Measurements from ENCODE around the gene ZNF248. TPM values are rescaled to one million over a fixed set of nuclear protein-coding genes. Genes with fewer than 3 reads are reported as not detected.

ZNF248 gene
- total RNA-seq, 4 donors from 2014 or later, result 5.4 to 23.5 (median 13.1) TPM

DNA sequence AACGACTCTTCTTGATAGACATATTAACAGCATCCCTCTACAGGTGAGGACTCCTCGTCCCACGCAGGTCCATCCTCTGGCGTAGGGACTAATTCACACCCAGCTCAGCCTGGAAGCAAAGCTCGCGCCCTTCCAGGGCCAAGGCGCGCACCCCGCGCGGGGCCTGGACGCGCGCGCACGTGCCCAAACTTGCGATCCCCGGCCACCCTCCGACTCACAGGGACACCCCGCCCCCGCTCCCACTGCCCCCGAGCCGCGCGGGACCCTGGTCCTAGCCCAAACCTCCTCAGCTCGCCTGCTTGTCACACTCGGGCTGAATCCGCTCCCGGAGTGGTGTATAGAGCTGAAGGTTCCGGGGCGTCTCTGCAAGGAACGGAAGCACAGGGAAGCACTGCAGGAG is 76.9 kb downstream of the ZNF248 start:
- no peaks in the 10 kb centered on the region for H3K4me1 ChIP-seq
- no peak overlapping the region for H3K4me3 ChIP-seq
- H3K27ac ChIP-seq, result no peak overlapping the region
- no peaks in the 10 kb centered on the region for H3K36me3 ChIP-seq
- TF ChIP-seq POLR2A (IDR thresholded peaks at IDR 0.05), result no peak
- no peak for TF ChIP-seq EP300 (IDR thresholded peaks at IDR 0.05)
- TF ChIP-seq, protein P1, sequence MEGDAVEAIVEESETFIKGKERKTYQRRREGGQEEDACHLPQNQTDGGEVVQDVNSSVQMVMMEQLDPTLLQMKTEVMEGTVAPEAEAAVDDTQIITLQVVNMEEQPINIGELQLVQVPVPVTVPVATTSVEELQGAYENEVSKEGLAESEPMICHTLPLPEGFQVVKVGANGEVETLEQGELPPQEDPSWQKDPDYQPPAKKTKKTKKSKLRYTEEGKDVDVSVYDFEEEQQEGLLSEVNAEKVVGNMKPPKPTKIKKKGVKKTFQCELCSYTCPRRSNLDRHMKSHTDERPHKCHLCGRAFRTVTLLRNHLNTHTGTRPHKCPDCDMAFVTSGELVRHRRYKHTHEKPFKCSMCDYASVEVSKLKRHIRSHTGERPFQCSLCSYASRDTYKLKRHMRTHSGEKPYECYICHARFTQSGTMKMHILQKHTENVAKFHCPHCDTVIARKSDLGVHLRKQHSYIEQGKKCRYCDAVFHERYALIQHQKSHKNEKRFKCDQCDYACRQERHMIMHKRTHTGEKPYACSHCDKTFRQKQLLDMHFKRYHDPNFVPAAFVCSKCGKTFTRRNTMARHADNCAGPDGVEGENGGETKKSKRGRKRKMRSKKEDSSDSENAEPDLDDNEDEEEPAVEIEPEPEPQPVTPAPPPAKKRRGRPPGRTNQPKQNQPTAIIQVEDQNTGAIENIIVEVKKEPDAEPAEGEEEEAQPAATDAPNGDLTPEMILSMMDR (IDR thresholded peaks at IDR 0.05), result no peak
- no peak for TF ChIP-seq POLR2AphosphoS5 (IDR thresholded peaks at IDR 0.05)
- whole genome bisulfite sequencing, result 73% methylated on average over 32 of the region's 32 CpGs
- no peak for DNase-seq (ENCODE audit: low spot score in 2 of 2)
- peaks cover 36% of the 10 kb centered on the region for H3K9me3 ChIP-seq
- H3K27me3 ChIP-seq, result no peaks in the 10 kb centered on the region

DNA sequence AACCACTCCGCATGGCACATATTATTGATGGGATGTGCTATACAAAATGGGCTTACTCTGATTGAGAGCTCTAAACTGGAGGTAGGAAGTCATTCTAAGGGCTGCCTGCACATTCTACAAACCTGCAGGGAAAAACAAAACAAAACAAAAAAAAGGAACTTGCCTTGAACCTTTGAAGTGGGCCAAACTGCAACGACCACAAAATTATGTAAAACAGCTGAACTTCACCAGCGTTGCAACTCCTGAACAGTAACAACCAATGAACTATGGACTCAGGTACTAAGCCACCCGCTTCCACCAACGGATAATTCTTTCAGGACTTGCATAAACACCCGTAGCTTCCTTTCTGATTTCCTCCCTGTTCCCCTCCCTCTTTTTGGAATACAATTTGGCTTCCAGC is 80.4 kb downstream of the ZNF248 start:
- TF ChIP-seq POLR2AphosphoS5 (IDR thresholded peaks at IDR 0.05) (no peak), POLR2A (IDR thresholded peaks at IDR 0.05) (no peak), EP300 (IDR thresholded peaks at IDR 0.05) (no peak)
- TF ChIP-seq, protein P1 (IDR thresholded peaks at IDR 0.05), result no peak
- WGBS, result 86% methylated on average over 6 of the region's 6 CpGs
- Histone ChIP-seq H3K4me1 (no peaks in the 10 kb centered on the region), H3K36me3 (no peaks in the 10 kb centered on the region), H3K9me3 (peaks cover 16% of the 10 kb centered on the region), H3K4me3 (no peak overlapping the region), H3K27me3 (no peaks in the 10 kb centered on the region), H3K27ac (no peak overlapping the region)
- DNase-seq (ENCODE audit: low spot score in 2 of 2), result no peak

DNA sequence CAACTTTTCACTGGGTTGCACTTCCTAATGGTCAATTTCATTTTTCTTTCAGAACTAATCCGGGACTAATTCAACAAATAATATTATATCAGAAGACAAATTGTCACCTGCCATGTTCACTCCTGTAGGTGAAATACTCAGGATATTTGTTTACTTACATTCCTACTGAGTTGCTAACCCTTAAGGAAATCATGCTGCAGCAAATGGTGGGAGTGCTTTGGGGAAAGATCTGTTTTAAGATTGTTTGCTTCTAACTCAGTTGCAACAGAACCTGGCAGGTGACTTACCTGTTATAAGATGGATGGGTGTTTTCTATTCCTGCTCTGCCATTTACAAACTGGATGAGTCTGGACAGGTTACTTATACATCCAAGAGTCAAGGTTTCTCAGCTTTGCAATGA is 81.8 kb downstream of the ZNF248 start:
- H3K4me3 ChIP-seq, result no peak overlapping the region
- H3K4me1 ChIP-seq, result no peaks in the 10 kb centered on the region
- H3K36me3 ChIP-seq, result no peaks in the 10 kb centered on the region
- no peak overlapping the region for H3K27ac ChIP-seq
- 87% methylated on average over 1 of the region's 1 CpG for WGBS
- peaks cover 7% of the 10 kb centered on the region for H3K9me3 ChIP-seq
- H3K27me3 ChIP-seq, result no peaks in the 10 kb centered on the region
- TF ChIP-seq POLR2AphosphoS5 (IDR thresholded peaks at IDR 0.05) (no peak), POLR2A (IDR thresholded peaks at IDR 0.05) (no peak)
- no peak for DNase-seq (ENCODE audit: low spot score in 2 of 2)

DNA sequence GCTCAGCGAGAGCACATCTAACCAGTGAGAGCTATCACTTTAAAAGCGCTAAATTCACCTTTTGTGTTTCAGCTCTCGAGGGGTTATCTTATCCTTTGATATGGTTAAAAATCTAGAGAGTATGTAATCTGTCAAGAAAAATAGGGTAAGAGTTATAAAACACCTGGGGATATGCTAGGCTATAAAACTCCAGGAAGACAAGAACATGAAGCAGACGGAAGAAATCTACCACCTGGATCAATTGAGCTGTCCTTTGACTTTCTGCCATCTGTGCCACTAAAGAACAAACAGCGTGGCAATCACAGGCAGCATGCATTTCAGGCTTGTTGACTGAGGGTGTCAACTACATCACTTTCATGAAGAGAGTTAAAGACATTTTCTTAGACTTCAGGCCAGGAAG is 83.1 kb downstream of the ZNF248 start:
- Histone ChIP-seq H3K27me3 (no peaks in the 10 kb centered on the region), H3K27ac (no peak overlapping the region), H3K4me1 (no peaks in the 10 kb centered on the region), H3K4me3 (no peak overlapping the region), H3K9me3 (peaks cover 5% of the 10 kb centered on the region), H3K36me3 (no peaks in the 10 kb centered on the region)
- WGBS, result 66% methylated on average over 5 of the region's 5 CpGs
- TF ChIP-seq, protein P1 (IDR thresholded peaks at IDR 0.05), result no peak
- TF ChIP-seq POLR2A (IDR thresholded peaks at IDR 0.05) (no peak), POLR2AphosphoS5 (IDR thresholded peaks at IDR 0.05) (no peak), EP300 (IDR thresholded peaks at IDR 0.05) (no peak)
- DNase-seq (ENCODE audit: low spot score in 2 of 2), result no peak

DNA sequence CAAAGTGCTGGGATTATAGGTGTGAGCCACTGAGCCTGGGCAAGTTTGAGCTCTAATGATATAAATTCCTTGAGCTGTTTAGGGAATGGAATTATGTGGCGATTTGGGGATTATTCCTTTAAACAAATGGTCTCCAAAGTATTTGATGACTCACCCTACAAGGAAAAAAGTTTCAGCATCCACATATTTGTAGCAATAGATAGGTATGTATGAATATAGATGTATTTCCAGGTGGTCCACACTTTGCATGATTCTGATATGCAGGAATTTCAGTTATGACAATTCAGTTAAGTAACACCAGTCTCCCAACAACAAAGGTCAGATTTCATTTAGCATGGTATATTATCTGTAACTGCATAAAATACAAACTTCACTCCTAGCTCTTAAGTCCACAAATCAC is 92.2 kb downstream of the ZNF248 start:
- Histone ChIP-seq H3K27me3 (no peaks in the 10 kb centered on the region), H3K4me1 (no peaks in the 10 kb centered on the region), H3K27ac (no peak overlapping the region), H3K36me3 (peaks cover 4% of the 10 kb centered on the region), H3K4me3 (no peak overlapping the region), H3K9me3 (peaks cover 25% of the 10 kb centered on the region)
- DNase-seq (ENCODE audit: low spot score in 2 of 2), result no peak
- TF ChIP-seq, protein P1 (IDR thresholded peaks at IDR 0.05), result no peak
- no peak for TF ChIP-seq POLR2AphosphoS5 (IDR thresholded peaks at IDR 0.05)
- no peak for TF ChIP-seq POLR2A (IDR thresholded peaks at IDR 0.05)
- TF ChIP-seq EP300 (IDR thresholded peaks at IDR 0.05), result no peak
- WGBS, result 87% methylated on average over 1 of the region's 1 CpG

DNA sequence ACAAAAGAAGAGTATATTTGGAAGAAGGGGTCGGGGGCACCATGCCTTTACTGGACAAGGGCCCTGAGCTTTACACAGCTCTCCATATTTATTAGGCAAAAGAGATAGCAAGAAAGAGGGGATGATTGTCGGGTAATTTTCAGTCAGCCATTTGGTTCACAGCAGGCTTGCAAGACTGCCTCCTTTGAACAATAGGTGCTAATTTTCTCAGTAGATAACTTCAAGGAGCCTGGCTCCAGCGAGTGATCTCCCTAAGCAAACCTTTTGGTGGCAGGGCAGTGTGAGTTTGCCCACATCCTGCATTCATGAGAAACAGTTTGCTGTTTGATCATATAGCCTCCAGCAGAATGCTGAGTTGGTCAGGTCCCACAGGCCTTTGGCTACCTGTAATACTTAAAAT is 94.3 kb downstream of the ZNF248 start:
- 61% methylated on average over 3 of the region's 3 CpGs for WGBS
- no peaks in the 10 kb centered on the region for H3K4me1 ChIP-seq
- no peak overlapping the region for H3K27ac ChIP-seq
- no peak for DNase-seq (ENCODE audit: low spot score in 2 of 2)
- H3K4me3 ChIP-seq, result no peak overlapping the region
- no peaks in the 10 kb centered on the region for H3K27me3 ChIP-seq
- H3K36me3 ChIP-seq, result peaks cover 9% of the 10 kb centered on the region
- H3K9me3 ChIP-seq, result peaks cover 22% of the 10 kb centered on the region
- TF ChIP-seq, protein P1 (IDR thresholded peaks at IDR 0.05), result no peak
- TF ChIP-seq POLR2AphosphoS5 (IDR thresholded peaks at IDR 0.05) (no peak), EP300 (IDR thresholded peaks at IDR 0.05) (no peak), POLR2A (IDR thresholded peaks at IDR 0.05) (no peak)

Measured in suprapubic skin (tissue), 4 donors.